SU-DHL-6 (cell line): ENCODE results near the gene PDE9A.

ENCODE experiments used
- H2AFZ ChIP-seq: fragments of 200-600 bp; sonication (generic); 2 replicates; pipeline ENCODE4 v1.6.1; 2014; ENCODE audit warnings: low read depth, mild to moderate bottlenecking, moderate library complexity, mixed read lengths, antibody characterized with exemption, low read length; ENCODE audit not compliant: severe bottlenecking
- H3F3A ChIP-seq: fragments of 200-600 bp; shearing (Covaris generic); 2 replicates; pipeline ENCODE4 v1.6.0; 2016; ENCODE audit warnings: antibody characterized with exemption, mild to moderate bottlenecking; ENCODE audit not compliant: insufficient read depth
- H3K27ac ChIP-seq: fragments of 200-600 bp; sonication (generic); 2 replicates; pipeline ENCODE4 v1.5.1; 2016; ENCODE audit warnings: low read depth, mild to moderate bottlenecking, low read length, moderate library complexity, mixed read lengths
- H3K27me3 ChIP-seq: fragments of 200-600 bp; sonication (generic), shearing (Covaris generic); 2 replicates; pipeline ENCODE4 v1.6.0; 2014; ENCODE audit warnings: mild to moderate bottlenecking, low read length
- H3K36me3 ChIP-seq: fragments of 200-600 bp; sonication (generic); 2 replicates; pipeline ENCODE4 v1.6.1; 2014; ENCODE audit warnings: mild to moderate bottlenecking, low read length, mixed read lengths
- H3K4me2 ChIP-seq: fragments of 300-600, 200-600 bp; shearing (Covaris generic), sonication (generic); 2 replicates; pipeline ENCODE4 v1.6.0; 2014; ENCODE audit warnings: low read length, low read depth, mild to moderate bottlenecking; ENCODE audit not compliant: poor library complexity, severe bottlenecking
- H3K4me3 ChIP-seq: fragments of 200-600 bp; sonication (generic); 2 replicates; pipeline ENCODE4 v1.5.1; 2014; ENCODE audit warnings: antibody characterized with exemption, low read length, mild to moderate bottlenecking, mixed read lengths; ENCODE audit not compliant: insufficient read depth, poor library complexity, severe bottlenecking
- H3K79me2 ChIP-seq: fragments of 200-600 bp; sonication (generic); 2 replicates; pipeline ENCODE4 v1.6.1; 2014; ENCODE audit warnings: mild to moderate bottlenecking, low read length, moderate library complexity; ENCODE audit not compliant: insufficient read depth
- H3K9ac ChIP-seq: fragments of 200-600 bp; sonication (generic); 2 replicates; pipeline ENCODE4 v1.7.0; 2014; ENCODE audit warnings: mild to moderate bottlenecking, low read length
- H3K9me2 ChIP-seq: fragments of 200-600 bp; sonication (generic); replicated peaks from 2 replicates; pipeline ENCODE4 v1.6.1; 2014; ENCODE audit warnings: low read length; ENCODE audit not compliant: insufficient read depth
- H3K9me3 ChIP-seq: fragments of 200-600 bp; sonication (generic); 2 replicates; pipeline ENCODE4 v1.6.1; 2014; ENCODE audit warnings: low read length, mixed read lengths; ENCODE audit not compliant: insufficient read depth
- H4K20me1 ChIP-seq: fragments of 200-600 bp; sonication (generic); 2 replicates; pipeline ENCODE4 v1.6.1; 2014; ENCODE audit warnings: low read depth, mild to moderate bottlenecking, antibody characterized with exemption, low read length, moderate library complexity, mixed read lengths
- CTCF ChIP-seq: fragments of 200-600 bp; sonication (generic); IDR thresholded peaks from one replicate; pipeline ENCODE4 v1.5.1; 2017; ENCODE audit warnings: antibody characterized with exemption, mild to moderate bottlenecking, low read length, moderate library complexity; ENCODE audit not compliant: insufficient read depth, poor library complexity, severe bottlenecking
- EZH2phosphoT487 ChIP-seq: fragments of 200-600 bp; sonication (generic), shearing (Covaris generic); conservative IDR thresholded peaks from 2 replicates; pipeline ENCODE4 v1.6.1; 2018; ENCODE audit warnings: mild to moderate bottlenecking, antibody characterized with exemption, low read length, moderate library complexity, mixed read lengths

PDE9A gene

GRCh38 chr21:42819861-42820615 is 166.6 kb downstream of the PDE9A start:
- Histone ChIP-seq H3K27me3 (no peaks in the 10 kb centered on the region), H3K4me3 (no peak overlapping the region), H3K9me3 (peaks cover 7% of the 10 kb centered on the region; the same call in 1 of the 2 replicates), H3K9me2 (no peaks in the 10 kb centered on the region), H3K4me2 (no peak overlapping the region), H3K36me3 (no peaks in the 10 kb centered on the region; the same call in 1 of the 2 replicates), H3F3A (no peaks in the 10 kb centered on the region), H3K79me2 (no peaks in the 10 kb centered on the region), H4K20me1 (no peaks in the 10 kb centered on the region), H2AFZ (no peak overlapping the region), H3K9ac (no peak overlapping the region), H3K27ac (no peak overlapping the region)
- TF ChIP-seq EZH2phosphoT487 (no peak), CTCF (no peak)

- no peak for TF ChIP-seq EZH2phosphoT487
- no peak for TF ChIP-seq CTCF
- Histone ChIP-seq H3K9me2 (no peaks in the 10 kb centered on the region), H3F3A (no peaks in the 10 kb centered on the region), H3K36me3 (no peaks in the 10 kb centered on the region), H4K20me1 (no peaks in the 10 kb centered on the region), H3K27ac (no peak overlapping the region), H3K27me3 (no peaks in the 10 kb centered on the region), H3K4me3 (no peak overlapping the region), H2AFZ (no peak overlapping the region), H3K79me2 (no peaks in the 10 kb centered on the region), H3K4me2 (no peak overlapping the region), H3K9ac (no peak overlapping the region), H3K9me3 (peaks cover 5% of the 10 kb centered on the region; the same call in 1 of the 2 replicates)
Observed at GRCh38 chr21:42820616-42821465, 167.4 kb downstream of the PDE9A start.
